HEK293 (cell line): ENCODE data around the gene MYO5B.

Source experiments
- FEZF1 ChIP-seq: fragments of 450-650 bp; formaldehyde crosslinking; IDR thresholded peaks from 2 replicates; pipeline ENCODE4 v1.5.1; 2016; ENCODE audit warnings: missing biosample characterization, missing genetic modification characterization
- GLI4 ChIP-seq: fragments of 450-650 bp; formaldehyde crosslinking; IDR thresholded peaks from 2 replicates; pipeline ENCODE4 v1.5.1; 2016; ENCODE audit warnings: missing biosample characterization, missing genetic modification characterization
- HOXC10 ChIP-seq: sonication (generic); formaldehyde crosslinking; IDR thresholded peaks from 2 replicates; pipeline ENCODE4 v1.8.1; 2023; ENCODE audit warnings: mild to moderate bottlenecking, missing genetic modification reagents
- RBAK ChIP-seq: fragments of 450-650 bp; formaldehyde crosslinking; IDR thresholded peaks from 2 replicates; pipeline ENCODE4 v1.5.1; 2016; ENCODE audit warnings: missing biosample characterization, missing genetic modification characterization
- REPIN1 ChIP-seq: fragments of 450-650 bp; formaldehyde crosslinking; IDR thresholded peaks from 2 replicates; pipeline ENCODE4 v1.5.1; 2017; ENCODE audit warnings: missing biosample characterization, missing genetic modification characterization, low read depth
- TSHZ1 ChIP-seq: fragments of 450-650 bp; formaldehyde crosslinking; IDR thresholded peaks from 2 replicates; pipeline ENCODE4 v1.5.1; 2016; ENCODE audit warnings: missing biosample characterization, missing genetic modification characterization, borderline replicate concordance
- ZBTB1 ChIP-seq: fragments of 450-650 bp; formaldehyde crosslinking; IDR thresholded peaks from 2 replicates; pipeline ENCODE4 v1.5.1; 2016; ENCODE audit warnings: missing biosample characterization, missing genetic modification characterization
- ZBTB7A ChIP-seq: fragments of 450-650 bp; formaldehyde crosslinking; IDR thresholded peaks from 2 replicates; pipeline ENCODE4 v1.5.1; 2016; ENCODE audit warnings: low read depth, missing biosample characterization, missing genetic modification characterization
- ZFP3 ChIP-seq: fragments of 450-650 bp; formaldehyde crosslinking; IDR thresholded peaks from 2 replicates; pipeline ENCODE4 v1.5.1; 2016; ENCODE audit warnings: low read depth, missing biosample characterization, missing genetic modification characterization
- ZNF112 ChIP-seq: fragments of 450-650 bp; formaldehyde crosslinking; IDR thresholded peaks from 2 replicates; pipeline ENCODE4 v1.5.0; 2017; ENCODE audit warnings: missing biosample characterization, missing genetic modification characterization
- ZNF138 ChIP-seq: fragments of 450-650 bp; formaldehyde crosslinking; IDR thresholded peaks from 2 replicates; pipeline ENCODE4 v1.5.1; 2016; ENCODE audit warnings: missing biosample characterization, missing genetic modification characterization, borderline replicate concordance
- ZNF146 ChIP-seq: fragments of 450-650 bp; formaldehyde crosslinking; IDR thresholded peaks from 2 replicates; pipeline ENCODE4 v1.5.1; 2016; ENCODE audit warnings: missing biosample characterization, missing genetic modification characterization
- ZNF2 ChIP-seq: fragments of 450-650 bp; formaldehyde crosslinking; IDR thresholded peaks from 2 replicates; pipeline ENCODE4 v1.5.1; 2016; ENCODE audit warnings: missing biosample characterization, missing genetic modification characterization
- ZNF202 ChIP-seq: fragments of 450-650 bp; formaldehyde crosslinking; IDR thresholded peaks from 2 replicates; pipeline ENCODE4 v1.5.1; 2016; ENCODE audit warnings: missing biosample characterization, missing genetic modification characterization, borderline replicate concordance
- ZNF211 ChIP-seq: fragments of 450-650 bp; formaldehyde crosslinking; IDR thresholded peaks from 2 replicates; pipeline ENCODE4 v1.5.1; 2016; ENCODE audit warnings: low read depth, missing biosample characterization, missing genetic modification characterization
- ZNF488 ChIP-seq: fragments of 450-650 bp; formaldehyde crosslinking; IDR thresholded peaks from 2 replicates; pipeline ENCODE4 v1.5.1; 2016; ENCODE audit warnings: missing biosample characterization, missing genetic modification characterization
- ZNF529 ChIP-seq: fragments of 450-650 bp; formaldehyde crosslinking; IDR thresholded peaks from 2 replicates; pipeline ENCODE4 v1.5.1; 2017; ENCODE audit warnings: missing genetic modification characterization, missing biosample characterization; ENCODE audit not compliant: insufficient replicate concordance
- ZNF555 ChIP-seq: fragments of 450-650 bp; formaldehyde crosslinking; conservative IDR thresholded peaks from 2 replicates; pipeline ENCODE4 v1.5.1; 2017; ENCODE audit warnings: missing biosample characterization, mild to moderate bottlenecking, missing genetic modification characterization, inconsistent platforms
- ZNF621 ChIP-seq: fragments of 450-650 bp; formaldehyde crosslinking; IDR thresholded peaks from 2 replicates; pipeline ENCODE4 v1.5.1; 2017; ENCODE audit warnings: missing biosample characterization, missing genetic modification characterization
- ZNF747 ChIP-seq: fragments of 450-650 bp; formaldehyde crosslinking; IDR thresholded peaks from 2 replicates; pipeline ENCODE4 v1.5.1; 2016; ENCODE audit warnings: missing biosample characterization, missing genetic modification characterization
- ZNF843 ChIP-seq: fragments of 450-650 bp; formaldehyde crosslinking; IDR thresholded peaks from 2 replicates; pipeline ENCODE4 v1.5.1; 2016; ENCODE audit warnings: missing biosample characterization, missing genetic modification characterization
- TF ChIP-seq, protein P1 (sequence below): fragments of 450-650 bp; formaldehyde crosslinking; IDR thresholded peaks from 2 replicates; pipeline ENCODE4 v1.5.1; 2016; ENCODE audit warnings: missing biosample characterization, missing genetic modification characterization
- TF ChIP-seq, protein P2 (sequence below): IDR thresholded peaks from 2 replicates; pipeline ENCODE4 v1.6.1; 2011; ENCODE audit warnings: mild to moderate bottlenecking, low read depth, low read length, borderline replicate concordance
- TF ChIP-seq, protein P3 (sequence below): fragments of 450-650 bp; formaldehyde crosslinking; IDR thresholded peaks from 2 replicates; pipeline ENCODE4 v1.5.1; 2016; ENCODE audit warnings: missing biosample characterization, missing genetic modification characterization
- TF ChIP-seq, protein P4 (sequence below): fragments of 450-650 bp; formaldehyde crosslinking; IDR thresholded peaks from 2 replicates; pipeline ENCODE4 v1.5.1; 2016; ENCODE audit warnings: missing biosample characterization, missing genetic modification characterization

The MYO5B gene

DNA sequence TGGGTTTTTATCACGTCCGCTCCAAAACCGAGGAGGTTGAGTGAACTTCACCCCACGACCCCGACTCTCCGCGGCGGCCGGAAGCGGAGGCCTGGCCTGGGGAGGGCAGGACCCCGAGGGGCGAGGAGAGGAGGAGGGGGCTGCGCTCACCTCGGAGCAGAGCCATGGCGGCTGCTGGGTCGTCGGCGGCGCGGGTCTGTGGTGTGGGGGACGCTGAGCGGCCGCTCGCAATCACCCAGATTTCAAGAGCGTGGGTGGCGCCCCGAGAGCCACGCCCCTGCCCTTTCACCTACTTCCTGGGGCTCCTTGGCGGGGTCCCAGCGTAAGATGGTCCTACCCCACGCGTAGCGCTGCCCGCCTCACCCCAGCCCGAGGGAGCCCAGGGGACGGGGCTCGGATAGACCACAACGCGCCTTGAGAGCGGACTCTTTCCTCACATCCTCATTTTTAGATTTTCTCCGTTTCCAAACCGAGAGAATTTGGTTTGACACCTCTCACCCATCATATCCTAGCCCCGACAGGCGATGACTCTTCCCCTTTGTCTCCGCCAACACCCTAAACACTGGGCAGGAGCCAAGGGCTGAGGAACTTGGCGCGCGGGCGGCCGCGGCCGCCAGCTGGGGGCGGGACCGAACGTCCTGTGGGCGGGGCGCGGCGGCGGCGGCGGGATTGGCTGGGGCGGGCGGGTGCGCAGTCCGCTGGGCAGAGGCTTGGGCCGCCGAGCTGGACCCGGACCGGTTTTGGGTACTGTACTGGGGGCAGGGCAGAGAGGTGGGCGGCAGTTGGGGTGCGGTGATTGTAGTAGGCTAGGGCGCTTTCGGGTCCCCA, 381.4 kb downstream of the MYO5B start, which contains the start of gene ACAA2 (continued):
- TF ChIP-seq TSHZ1 (tag by site-specific recombination) (no peak; the same call in 1 of the 2 replicates), REPIN1 (tag by site-specific recombination) (no peak), ZNF112 (no peak), ZNF747 (tag by site-specific recombination) (no peak), ZNF555 (tag by site-specific recombination) (no peak), ZNF843 (peak; percentile 80), ZNF146 (tag by site-specific recombination) (no peak), GLI4 (no peak), HOXC10 (CRISPR knock-in tag) (no peak), ZNF2 (tag by site-specific recombination) (no peak; the same call in 1 of the 2 replicates), ZNF621 (tag by site-specific recombination) (no peak), FEZF1 (peak; percentile 37), RBAK (tag by site-specific recombination) (0 out of 2 replicates have a peak, but pooled peaks have one; percentile 64), ZNF211 (tag by site-specific recombination) (no peak), ZBTB1 (tag by site-specific recombination) (no peak), ZNF202 (tag by site-specific recombination) (no peak), ZNF529 (tag by site-specific recombination) (no peak), ZBTB7A (tag by site-specific recombination) (peak; percentile 76; the same call in 1 of the 2 replicates), ZNF488 (no peak), ZNF138 (no peak), ZFP3 (tag by site-specific recombination) (no peak)
- TF ChIP-seq, protein P1, sequence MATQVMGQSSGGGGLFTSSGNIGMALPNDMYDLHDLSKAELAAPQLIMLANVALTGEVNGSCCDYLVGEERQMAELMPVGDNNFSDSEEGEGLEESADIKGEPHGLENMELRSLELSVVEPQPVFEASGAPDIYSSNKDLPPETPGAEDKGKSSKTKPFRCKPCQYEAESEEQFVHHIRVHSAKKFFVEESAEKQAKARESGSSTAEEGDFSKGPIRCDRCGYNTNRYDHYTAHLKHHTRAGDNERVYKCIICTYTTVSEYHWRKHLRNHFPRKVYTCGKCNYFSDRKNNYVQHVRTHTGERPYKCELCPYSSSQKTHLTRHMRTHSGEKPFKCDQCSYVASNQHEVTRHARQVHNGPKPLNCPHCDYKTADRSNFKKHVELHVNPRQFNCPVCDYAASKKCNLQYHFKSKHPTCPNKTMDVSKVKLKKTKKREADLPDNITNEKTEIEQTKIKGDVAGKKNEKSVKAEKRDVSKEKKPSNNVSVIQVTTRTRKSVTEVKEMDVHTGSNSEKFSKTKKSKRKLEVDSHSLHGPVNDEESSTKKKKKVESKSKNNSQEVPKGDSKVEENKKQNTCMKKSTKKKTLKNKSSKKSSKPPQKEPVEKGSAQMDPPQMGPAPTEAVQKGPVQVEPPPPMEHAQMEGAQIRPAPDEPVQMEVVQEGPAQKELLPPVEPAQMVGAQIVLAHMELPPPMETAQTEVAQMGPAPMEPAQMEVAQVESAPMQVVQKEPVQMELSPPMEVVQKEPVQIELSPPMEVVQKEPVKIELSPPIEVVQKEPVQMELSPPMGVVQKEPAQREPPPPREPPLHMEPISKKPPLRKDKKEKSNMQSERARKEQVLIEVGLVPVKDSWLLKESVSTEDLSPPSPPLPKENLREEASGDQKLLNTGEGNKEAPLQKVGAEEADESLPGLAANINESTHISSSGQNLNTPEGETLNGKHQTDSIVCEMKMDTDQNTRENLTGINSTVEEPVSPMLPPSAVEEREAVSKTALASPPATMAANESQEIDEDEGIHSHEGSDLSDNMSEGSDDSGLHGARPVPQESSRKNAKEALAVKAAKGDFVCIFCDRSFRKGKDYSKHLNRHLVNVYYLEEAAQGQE (tag by site-specific recombination), result peak; percentile 9; the same call in 1 of the 2 replicates
- TF ChIP-seq, protein P2, sequence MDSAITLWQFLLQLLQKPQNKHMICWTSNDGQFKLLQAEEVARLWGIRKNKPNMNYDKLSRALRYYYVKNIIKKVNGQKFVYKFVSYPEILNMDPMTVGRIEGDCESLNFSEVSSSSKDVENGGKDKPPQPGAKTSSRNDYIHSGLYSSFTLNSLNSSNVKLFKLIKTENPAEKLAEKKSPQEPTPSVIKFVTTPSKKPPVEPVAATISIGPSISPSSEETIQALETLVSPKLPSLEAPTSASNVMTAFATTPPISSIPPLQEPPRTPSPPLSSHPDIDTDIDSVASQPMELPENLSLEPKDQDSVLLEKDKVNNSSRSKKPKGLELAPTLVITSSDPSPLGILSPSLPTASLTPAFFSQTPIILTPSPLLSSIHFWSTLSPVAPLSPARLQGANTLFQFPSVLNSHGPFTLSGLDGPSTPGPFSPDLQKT, result no peak
- TF ChIP-seq, protein P3, sequence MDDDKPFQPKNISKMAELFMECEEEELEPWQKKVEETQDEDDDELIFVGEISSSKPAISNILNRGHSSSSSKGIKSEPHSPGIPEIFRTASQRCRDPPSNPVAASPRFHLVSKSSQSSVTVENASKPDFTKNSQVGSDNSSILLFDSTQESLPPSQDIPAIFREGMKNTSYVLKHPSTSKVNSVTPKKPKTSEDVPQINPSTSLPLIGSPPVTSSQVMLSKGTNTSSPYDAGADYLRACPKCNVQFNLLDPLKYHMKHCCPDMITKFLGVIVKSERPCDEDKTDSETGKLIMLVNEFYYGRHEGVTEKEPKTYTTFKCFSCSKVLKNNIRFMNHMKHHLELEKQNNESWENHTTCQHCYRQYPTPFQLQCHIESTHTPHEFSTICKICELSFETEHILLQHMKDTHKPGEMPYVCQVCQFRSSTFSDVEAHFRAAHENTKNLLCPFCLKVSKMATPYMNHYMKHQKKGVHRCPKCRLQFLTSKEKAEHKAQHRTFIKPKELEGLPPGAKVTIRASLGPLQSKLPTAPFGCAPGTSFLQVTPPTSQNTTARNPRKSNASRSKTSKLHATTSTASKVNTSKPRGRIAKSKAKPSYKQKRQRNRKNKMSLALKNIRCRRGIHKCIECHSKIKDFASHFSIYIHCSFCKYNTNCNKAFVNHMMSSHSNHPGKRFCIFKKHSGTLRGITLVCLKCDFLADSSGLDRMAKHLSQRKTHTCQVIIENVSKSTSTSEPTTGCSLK, result no peak
- TF ChIP-seq, protein P4, sequence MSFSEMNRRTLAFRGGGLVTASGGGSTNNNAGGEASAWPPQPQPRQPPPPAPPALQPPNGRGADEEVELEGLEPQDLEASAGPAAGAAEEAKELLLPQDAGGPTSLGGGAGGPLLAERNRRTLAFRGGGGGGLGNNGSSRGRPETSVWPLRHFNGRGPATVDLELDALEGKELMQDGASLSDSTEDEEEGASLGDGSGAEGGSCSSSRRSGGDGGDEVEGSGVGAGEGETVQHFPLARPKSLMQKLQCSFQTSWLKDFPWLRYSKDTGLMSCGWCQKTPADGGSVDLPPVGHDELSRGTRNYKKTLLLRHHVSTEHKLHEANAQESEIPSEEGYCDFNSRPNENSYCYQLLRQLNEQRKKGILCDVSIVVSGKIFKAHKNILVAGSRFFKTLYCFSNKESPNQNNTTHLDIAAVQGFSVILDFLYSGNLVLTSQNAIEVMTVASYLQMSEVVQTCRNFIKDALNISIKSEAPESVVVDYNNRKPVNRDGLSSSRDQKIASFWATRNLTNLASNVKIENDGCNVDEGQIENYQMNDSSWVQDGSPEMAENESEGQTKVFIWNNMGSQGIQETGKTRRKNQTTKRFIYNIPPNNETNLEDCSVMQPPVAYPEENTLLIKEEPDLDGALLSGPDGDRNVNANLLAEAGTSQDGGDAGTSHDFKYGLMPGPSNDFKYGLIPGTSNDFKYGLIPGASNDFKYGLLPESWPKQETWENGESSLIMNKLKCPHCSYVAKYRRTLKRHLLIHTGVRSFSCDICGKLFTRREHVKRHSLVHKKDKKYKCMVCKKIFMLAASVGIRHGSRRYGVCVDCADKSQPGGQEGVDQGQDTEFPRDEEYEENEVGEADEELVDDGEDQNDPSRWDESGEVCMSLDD, result peak; percentile 97
